Endothelial cell of umbilical vein (primary cell): ENCODE measurements around the gene FAM187B. TPM values are rescaled to one million over a fixed set of nuclear protein-coding genes. Genes with fewer than 3 reads are reported as not detected.

ENCODE experiments used
- BruUV-seq: library from RNA; stranded (reverse); fragments of 400-500 nt; replicated peaks from 2 replicates; lab custom pipeline; 2021; lab: Mats Ljungman, UMichigan
- CTCF ChIA-PET: fragments of 300-600, 350-600 bp; sonication (Branson Sonifier 250); formaldehyde crosslinking; loops from one replicate; lab custom pipeline; 2021; ENCODE audit warnings: antibody characterized with exemption, inconsistent platforms; lab: Charles Lee
- POLR2A ChIA-PET: fragments of 300-600, 350-600 bp; sonication (Branson Sonifier 250); formaldehyde crosslinking; loops from one replicate; lab custom pipeline; 2021; ENCODE audit warnings: antibody characterized with exemption, inconsistent platforms; lab: Charles Lee
- DNase-seq: peaks from one replicate; pipeline ENCODE4 v3.0.0-alpha.2; 2011; ENCODE audit warnings: low read depth, low spot score
- FAIRE-seq: peaks from 2 replicates; lab custom pipeline; 2011; peaks lifted over from hg19 to GRCh38; lab: Jason Lieb, UNC
- H2AFZ ChIP-seq: 2 replicates; pipeline ENCODE4 v1.6.0; 2012; ENCODE audit warnings: low read depth, low read length, control low read depth, inconsistent platforms
- H3K27ac ChIP-seq: 2 replicates; pipeline ENCODE4 v1.5.1; 2011; ENCODE audit warnings: low read depth, mild to moderate bottlenecking, control low read depth, low read length, moderate library complexity; ENCODE audit not compliant: insufficient read depth
- H3K27me3 ChIP-seq, 2 experiments: 2 replicates each; pipeline versions ENCODE4 v1.6.0 to v1.6.1; 2011; ENCODE audit warnings: low read length in 2 of 2, mixed read lengths in 1 of 2; ENCODE audit not compliant: control insufficient read depth in 2 of 2, insufficient read depth in 2 of 2
- H3K36me3 ChIP-seq, 2 experiments: 2 replicates in 1 of 2; 3 replicates in 1 of 2; pipeline ENCODE4 v1.5.1; 2011; ENCODE audit warnings: low read length in 2 of 2, mild to moderate bottlenecking in 1 of 2, moderate library complexity in 1 of 2; ENCODE audit not compliant: control insufficient read depth in 2 of 2, insufficient read depth in 2 of 2; ENCODE audit errors: extremely low read depth in 1 of 2
- H3K4me1 ChIP-seq: 3 replicates; pipeline ENCODE4 v1.5.1; 2011; ENCODE audit warnings: mild to moderate bottlenecking, low read length; ENCODE audit not compliant: control insufficient read depth, insufficient read depth; ENCODE audit errors: extremely low read depth
- H3K4me2 ChIP-seq: 2 replicates; pipeline ENCODE4 v1.6.1; 2011; ENCODE audit warnings: low read length, control low read depth, mixed read lengths; ENCODE audit not compliant: insufficient read depth
- H3K4me3 ChIP-seq, 3 experiments: fragments of 200-600 bp in 1 of 3; sonication (generic), shearing (Covaris generic) in 1 of 3; replicated peaks in 1 of 3; 2 replicates each; pipeline ENCODE4 v1.5.1; 2011 to 2016; ENCODE audit warnings: control low read depth in 3 of 3, low read length in 3 of 3, mild to moderate bottlenecking in 2 of 3, inconsistent platforms in 1 of 3, low read depth in 1 of 3, moderate library complexity in 1 of 3; ENCODE audit not compliant: insufficient read depth in 1 of 3
- H3K79me2 ChIP-seq: 2 replicates; pipeline ENCODE4 v1.6.0; 2012; ENCODE audit warnings: low read length, inconsistent platforms; ENCODE audit not compliant: control insufficient read depth, insufficient read depth
- H3K9ac ChIP-seq: replicated peaks from 2 replicates; pipeline ENCODE3; 2011; ENCODE audit warnings: low read length, control low read depth; ENCODE audit not compliant: insufficient read depth; ENCODE audit errors: extremely low read depth
- H3K9me1 ChIP-seq: replicated peaks from 3 replicates; pipeline ENCODE4 v1.6.0; 2011; ENCODE audit warnings: mild to moderate bottlenecking, low read length; ENCODE audit not compliant: control insufficient read depth, insufficient read depth; ENCODE audit errors: extremely low read depth
- H3K9me3 ChIP-seq: replicated peaks from 2 replicates; pipeline ENCODE4 v1.5.1; 2012; ENCODE audit warnings: low read length, inconsistent platforms; ENCODE audit not compliant: control insufficient read depth, insufficient read depth
- H4K20me1 ChIP-seq: replicated peaks from 2 replicates; pipeline ENCODE3; 2011; ENCODE audit warnings: mild to moderate bottlenecking, low read length; ENCODE audit not compliant: control insufficient read depth, insufficient read depth; ENCODE audit errors: extremely low read depth
- CTCF ChIP-seq, 2 donors: IDR thresholded peaks; 1 replicate in 1 of 2; 2 replicates in 1 of 2; pipeline ENCODE4 v1.5.1; 2011; ENCODE audit warnings: low read length in 2 of 2, mild to moderate bottlenecking in 2 of 2, moderate library complexity in 2 of 2, control low read depth in 1 of 2, inconsistent platforms in 1 of 2, low read depth in 1 of 2; ENCODE audit not compliant: insufficient read depth in 1 of 2; ENCODE audit errors: extremely low read depth in 1 of 2
- EZH2 ChIP-seq: IDR thresholded peaks from 2 replicates; pipeline ENCODE4 v1.6.1; 2012; ENCODE audit warnings: borderline replicate concordance, low read depth, mild to moderate bottlenecking, moderate library complexity, low read length, inconsistent platforms; ENCODE audit not compliant: severe bottlenecking
- FOS ChIP-seq: IDR thresholded peaks from 2 replicates; pipeline ENCODE4 v1.6.1; 2011; ENCODE audit warnings: mild to moderate bottlenecking, low read length, moderate library complexity, borderline replicate concordance; ENCODE audit not compliant: insufficient read depth
- GATA2 ChIP-seq: IDR thresholded peaks from 2 replicates; pipeline ENCODE4 v1.7.0; 2011; ENCODE audit warnings: low read depth, mild to moderate bottlenecking, moderate library complexity, mixed read lengths, low read length; ENCODE audit not compliant: insufficient read length, insufficient read depth
- JUN ChIP-seq: IDR thresholded peaks from 2 replicates; pipeline ENCODE4 v1.6.1; 2011; ENCODE audit warnings: borderline replicate concordance, low read depth; ENCODE audit not compliant: insufficient read length, insufficient read depth
- MAX ChIP-seq: IDR thresholded peaks from 2 replicates; pipeline ENCODE4 v1.6.1; 2011; ENCODE audit not compliant: insufficient read depth, insufficient read length
- MYC ChIP-seq: IDR thresholded peaks from one replicate; pipeline ENCODE4 v1.6.1; 2011; ENCODE audit warnings: mild to moderate bottlenecking, low read depth, low read length
- POLR2A ChIP-seq: IDR thresholded peaks from 2 replicates; pipeline ENCODE4 v1.6.1; 2012; ENCODE audit warnings: low read depth, mild to moderate bottlenecking, control low read depth, low read length
- POLR2AphosphoS5 ChIP-seq: IDR thresholded peaks from 2 replicates; pipeline ENCODE4 v1.6.1; 2012; ENCODE audit warnings: low read depth, mild to moderate bottlenecking, control low read depth, low read length, moderate library complexity; ENCODE audit not compliant: insufficient read depth
- dilution Hi-C: fragments of 300-500 bp; cut with MboI; formaldehyde crosslinking; loops from one replicate; pipeline ENCODE4 v1.15.0; 2019; ENCODE audit warnings: low sequenced_read_pairs; ENCODE audit not compliant: extremely low pct_ligation_motif_present
- intact Hi-C: fragments of 100-400 bp; cut with micrococcal nuclease; formaldehyde crosslinking; loops from one replicate; pipeline ENCODE4 v1.10.0; 2022
- polyA plus RNA-seq, 4 experiments: library from polyadenylated mRNA; depleted of rRNA in 3 of 4; stranded (reverse) in 3 of 4; unstranded in 1 of 4; fragments of >200 nt; gene quantifications; 2 replicates each; pipeline versions ENCODE4 v1.2.1 to v1.2.3, GENCODE V29; 2011 to 2012; ENCODE audit warnings: missing spikeins in 1 of 4
- total RNA-seq: library from RNA; stranded (reverse); gene quantifications from 2 replicates; pipeline ENCODE4 v1.2.3, GENCODE V29; 2021

Gene FAM187B
- total and polyA plus RNA-seq, 2 donors (not counting 3 experiments of a cell fraction or from before 2014, with no cell fraction given) = not detected

- peaks cover 2 to 23% of the 10 kb centered on the region in 2 experiments for H3K36me3 ChIP-seq
- H3K79me2 ChIP-seq = peaks cover 3% of the 10 kb centered on the region
- dilution Hi-C loops = no loop called here
- H3K27me3 ChIP-seq = no peaks in the 10 kb centered on the region
- H3K9me1 ChIP-seq = no peaks in the 10 kb centered on the region
- H4K20me1 ChIP-seq = no peaks in the 10 kb centered on the region
- H3K4me1 ChIP-seq = peaks cover 4% of the 10 kb centered on the region
- peak within 1 kb of the TSS; percentile 80 for H2AFZ ChIP-seq
- peak within 1 kb of the TSS; percentile 42 for H3K4me2 ChIP-seq
- intact Hi-C loops = loop anchor here (1.0 to 10.0 kb wide), 5 partner anchors 56 to 234 kb away; partner anchors contain the start of gene SCN1B
- ChIA-PET POLR2A (no interaction called here), CTCF (interaction anchor here (0.9 to 2.5 kb wide), 11 partner anchors 10 to 226 kb away, joined by 3 to 21 read pairs (median 5); no protein-coding TSS in a partner anchor)
- no peak for FAIRE-seq
- peak; percentile 25 for DNase-seq
- no peak for TF ChIP-seq MYC
- no peak for TF ChIP-seq POLR2A
- no peak for TF ChIP-seq GATA2
- TF ChIP-seq EZH2 = no peak
- no peak for TF ChIP-seq CTCF (IDR thresholded peaks at IDR 0.05; ENCODE audit: extremely low read depth in 1 of 2, insufficient read depth in 1 of 2, low read depth in 1 of 2, low read length in 2 of 2)
- TF ChIP-seq JUN = no peak
- no peak for TF ChIP-seq MAX
- TF ChIP-seq POLR2AphosphoS5 = no peak
- no peak for TF ChIP-seq FOS
- H3K4me3 ChIP-seq = peak within 1 kb of the TSS; percentile 53 to 97 (median 88)
- no TSS peak for BruUV-seq
- peak within 1 kb of the TSS; percentile 90 for H3K9ac ChIP-seq
- H3K9me3 ChIP-seq = no peaks in the 10 kb centered on the region
- peak within 1 kb of the TSS; percentile 81 for H3K27ac ChIP-seq
These were observed 40.2 kb upstream of the FAM187B start, which contains the start of gene USF2 for GRCh38 chr19:35268536-35269437. Gene USF2 (plus strand): TSS chr19:35268962. CDS start chr19:35269102, 140 bp downstream.
